Measurements from ENCODE around the gene ARSB. TPM values are rescaled to one million over a fixed set of nuclear protein-coding genes. Genes with fewer than 3 reads are reported as not detected.
"Not testable (repeated sequence)": the region's sequence is repeated elsewhere in the genome, so short reads cannot be mapped to it uniquely, and the experiment has no call there.

The ARSB gene
- total RNA-seq, 4 donors from 2014 or later, result 1.2 to 8.8 (median 7.1) TPM

DNA sequence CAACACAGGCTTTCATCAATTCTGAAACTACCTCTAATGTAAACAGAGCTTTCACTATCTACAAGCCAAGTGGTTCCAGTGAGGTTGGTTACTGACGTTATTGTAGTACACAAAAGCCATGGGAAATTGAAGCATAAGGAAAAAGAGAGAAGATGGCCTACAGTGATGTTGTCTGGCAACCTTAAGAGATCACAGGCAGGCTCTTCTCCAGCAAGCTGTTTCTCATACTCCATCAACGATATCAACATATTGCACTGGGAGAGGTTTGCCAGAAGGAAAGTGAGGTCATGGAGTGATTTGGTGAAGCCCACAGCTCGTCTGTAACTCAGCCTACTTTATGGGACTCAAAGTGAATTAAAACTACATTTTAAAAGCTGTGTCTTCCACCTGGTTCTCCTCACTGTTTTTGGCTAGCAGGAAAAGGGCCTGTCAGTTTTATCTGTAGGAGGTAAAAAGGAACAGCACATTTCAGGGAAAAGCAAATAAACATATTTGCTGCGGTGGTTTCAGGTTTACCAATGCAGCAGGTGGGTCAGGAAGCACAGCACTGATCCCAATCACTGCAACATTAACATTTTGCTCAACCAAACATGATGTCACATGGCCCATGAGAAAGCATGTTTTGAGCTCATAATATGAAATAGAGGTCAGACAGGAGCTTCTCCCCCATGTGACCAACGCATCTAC lies 72.9 kb downstream of the ARSB start:
- peaks cover 0 to 22% (median 5%) of the 10 kb centered on the region in 3 donors for H3K4me1 ChIP-seq
- no peaks in the 10 kb centered on the region for H3K9me3 ChIP-seq
- H3K27ac ChIP-seq, result no peak overlapping the region
- WGBS, 2 donors, result 57 to 61% methylated on average over 5 of the region's 5 CpGs
- intact Hi-C loops (cut with DNase I), result no loop called here
- H3K27me3 ChIP-seq, result no peaks in the 10 kb centered on the region
- H3K36me3 ChIP-seq, result no peaks in the 10 kb centered on the region
- no peak overlapping the region for H3K4me3 ChIP-seq
- TF ChIP-seq CTCF (IDR thresholded peaks at IDR 0.05), result no peak
- DNase-seq, result no peak

DNA sequence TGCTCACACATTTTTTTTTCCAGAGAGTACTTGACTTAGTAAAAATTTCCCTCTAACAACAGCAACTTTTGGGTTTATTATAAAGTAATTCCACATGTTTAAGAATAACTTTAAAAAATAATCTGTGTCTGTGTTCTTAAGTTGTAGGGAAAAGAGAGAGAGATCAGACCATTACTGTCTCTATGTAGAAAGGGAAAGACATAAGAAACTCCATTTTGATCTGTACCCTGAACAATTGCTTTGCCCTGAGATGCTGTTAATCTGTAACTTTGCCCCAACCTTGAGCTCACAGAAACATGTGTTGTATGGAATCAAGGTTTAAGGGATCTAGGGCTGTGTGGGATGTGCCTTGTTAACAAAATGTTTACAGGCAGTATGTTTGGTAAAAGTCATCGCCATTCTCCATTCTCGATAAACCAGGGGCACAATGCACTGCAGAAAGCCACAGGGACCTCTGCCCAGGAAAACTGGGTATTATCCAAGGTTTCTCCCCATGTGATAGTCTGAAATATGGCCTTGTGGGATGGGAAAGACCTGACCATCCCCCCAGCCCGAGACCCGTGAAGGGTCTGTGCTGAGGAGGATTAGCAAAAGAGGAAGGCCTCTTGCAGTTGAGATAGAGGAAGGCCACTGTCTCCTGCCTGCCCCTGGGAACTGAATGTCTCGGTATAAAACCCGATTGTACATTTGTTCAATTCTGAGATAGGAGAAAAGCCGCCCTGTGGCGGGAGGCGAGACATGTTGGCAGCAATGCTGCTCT lies 75.7 kb downstream of the ARSB start:
- H3K27ac ChIP-seq, result peak overlapping the region in 1 of 4 donors; percentile 60
- intact Hi-C loops (cut with DNase I), result not testable (repeated sequence)
- WGBS, 2 donors, result 85 to 96% methylated on average over 6 to 8 of the region's 9 CpGs

DNA sequence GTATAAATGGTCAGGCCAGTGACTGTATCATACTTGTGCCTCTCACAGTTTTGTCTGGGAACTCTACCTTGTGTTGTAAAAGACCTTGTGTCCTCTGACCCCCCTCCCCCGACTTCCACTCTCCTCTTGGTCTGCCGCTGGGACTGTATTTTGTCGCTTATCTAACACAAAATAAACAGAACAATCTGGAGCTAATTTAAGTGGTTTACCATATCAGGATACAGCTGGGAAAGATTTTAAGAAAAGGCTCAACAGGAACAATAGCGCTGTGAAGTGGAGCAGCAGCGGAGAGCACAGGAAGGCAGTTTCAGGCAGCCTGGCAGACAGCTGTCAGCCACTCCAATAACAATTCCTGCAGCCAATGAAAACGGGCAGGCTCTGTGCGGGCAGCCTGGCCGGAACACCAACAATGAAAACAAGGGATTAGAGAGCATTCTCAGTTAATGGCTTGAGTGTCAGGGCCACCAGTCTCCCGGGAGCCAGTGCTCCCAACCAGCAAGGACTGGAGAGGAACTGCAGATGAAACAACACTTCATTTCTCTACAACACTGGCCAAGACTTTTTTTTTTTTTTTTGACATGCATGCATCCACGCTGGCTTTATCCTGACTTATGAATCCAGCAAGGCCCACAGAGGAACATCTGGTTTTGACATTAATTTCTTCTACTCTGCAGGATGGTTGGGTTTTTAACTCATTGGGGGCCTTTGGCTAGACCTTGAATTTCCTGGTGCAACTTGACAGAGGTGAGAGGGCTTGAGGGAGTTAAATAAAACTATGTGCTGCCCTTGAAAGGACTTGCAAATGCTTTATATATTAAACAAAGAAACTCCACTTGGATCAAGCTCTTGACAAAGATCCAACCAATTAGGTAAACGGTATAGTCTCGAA lies 76.7 kb downstream of the ARSB start:
- Histone ChIP-seq H3K27ac (peak overlapping the region in 3 of 4 donors; percentile 31 to 67 (median 60)), H3K4me3 (peak overlapping the region in 2 of 4 donors; percentile 12 to 36)
- 23 to 31% methylated on average over 9 to 12 of the region's 12 CpGs for WGBS, 2 donors

More for the DNA sequence above, 75.7 kb downstream of the ARSB start:
- not testable (repeated sequence) for H3K36me3 ChIP-seq, DNase-seq, H3K27me3 ChIP-seq, H3K9me3 ChIP-seq, H3K4me3 ChIP-seq
- H3K4me1 ChIP-seq, result peaks cover 0 to 26% (median 5%) of the 10 kb centered on the region in 3 donors

DNA sequence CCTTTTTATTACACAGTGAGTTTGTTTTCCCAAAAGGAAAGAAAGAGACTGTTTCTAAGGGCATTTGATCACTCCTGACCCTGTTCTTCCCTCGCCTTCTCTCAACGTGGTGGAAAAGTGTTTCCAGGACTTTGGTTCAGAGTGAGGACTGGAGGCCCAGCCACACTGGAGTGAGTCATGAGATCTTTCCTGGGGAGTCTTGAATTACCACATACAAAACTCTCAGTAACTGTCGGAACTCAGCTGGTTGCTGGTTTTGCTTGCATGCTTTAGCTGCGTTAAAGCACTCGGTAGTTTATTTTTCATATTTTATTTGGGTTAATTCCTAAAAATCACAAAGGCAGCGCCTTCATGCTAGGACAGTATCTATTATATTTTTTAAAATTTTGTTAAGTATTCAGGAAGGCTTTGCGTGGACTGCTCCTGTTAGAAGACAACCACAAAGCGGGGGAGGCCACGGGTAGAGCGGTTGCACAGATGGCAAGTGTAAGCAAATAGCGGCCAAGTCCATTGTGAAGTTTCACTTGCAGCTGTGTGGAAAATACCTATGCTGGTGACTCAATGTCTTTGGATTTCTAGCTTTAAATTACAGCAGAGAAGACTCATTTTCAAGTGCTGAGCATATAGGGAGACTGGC lies 77.7 kb downstream of the ARSB start:
- Histone ChIP-seq H3K27ac (peak overlapping the region in 3 of 4 donors; percentile 31 to 67 (median 60)), H3K4me1 (peaks cover 0 to 26% (median 5%) of the 10 kb centered on the region in 3 donors), H3K9me3 (no peaks in the 10 kb centered on the region), H3K27me3 (no peaks in the 10 kb centered on the region), H3K36me3 (no peaks in the 10 kb centered on the region), H3K4me3 (peak overlapping the region in 1 of 4 donors; percentile 36)
- 67 to 73% methylated on average over 11 of the region's 11 CpGs for WGBS, 2 donors
- intact Hi-C loops (cut with DNase I), result no loop called here
- TF ChIP-seq CTCF (IDR thresholded peaks at IDR 0.05), result no peak
- no peak for TF ChIP-seq POLR2A (IDR thresholded peaks at IDR 0.05)
- DNase-seq, result no peak

More for the DNA sequence above, 76.7 kb downstream of the ARSB start:
- Histone ChIP-seq H3K36me3 (no peaks in the 10 kb centered on the region), H3K9me3 (no peaks in the 10 kb centered on the region), H3K27me3 (no peaks in the 10 kb centered on the region), H3K4me1 (peaks cover 0 to 26% (median 5%) of the 10 kb centered on the region in 3 donors)
- TF ChIP-seq POLR2A (IDR thresholded peaks at IDR 0.05), result no peak
- TF ChIP-seq CTCF (IDR thresholded peaks at IDR 0.05), result no peak
- DNase-seq, result no peak
- intact Hi-C loops (cut with DNase I), result no loop called here
